Measurements from ENCODE around the gene LDB2.

Gene LDB2

GRCh38 chr4:16887887-16888286 is 10.6 kb downstream of the LDB2 start:
- in situ Hi-C loops (cut with MboI; ENCODE audit: low sequenced_read_pairs, unreplicated experiment): no loop called here
- no peak for TF ChIP-seq CTCF (IDR thresholded peaks at IDR 0.05; ENCODE audit: borderline replicate concordance, control extremely low read depth, extremely low read depth, insufficient read depth, missing control alignments)
- no peak for DNase-seq (ENCODE audit: low spot score)

- in situ Hi-C loops (cut with MboI; ENCODE audit: low sequenced_read_pairs, unreplicated experiment): no loop called here
- no peak for DNase-seq (ENCODE audit: low spot score)
- TF ChIP-seq CTCF (IDR thresholded peaks at IDR 0.05; ENCODE audit: borderline replicate concordance, control extremely low read depth, extremely low read depth, insufficient read depth, missing control alignments): no peak
These were observed 13.6 kb downstream of the LDB2 start for GRCh38 chr4:16884673-16885460.

- TF ChIP-seq CTCF (IDR thresholded peaks at IDR 0.05; ENCODE audit: borderline replicate concordance, control extremely low read depth, extremely low read depth, insufficient read depth, missing control alignments): no peak
- in situ Hi-C loops (cut with MboI; ENCODE audit: low sequenced_read_pairs, unreplicated experiment): no loop called here
- no peak for DNase-seq (ENCODE audit: low spot score)
These were observed 14.6 kb downstream of the LDB2 start for GRCh38 chr4:16883806-16884205.

GRCh38 chr4:16881151-16881884 is 17.1 kb downstream of the LDB2 start:
- no peak for DNase-seq (ENCODE audit: low spot score)
- in situ Hi-C loops (cut with MboI; ENCODE audit: low sequenced_read_pairs, unreplicated experiment): no loop called here
- TF ChIP-seq CTCF (IDR thresholded peaks at IDR 0.05; ENCODE audit: borderline replicate concordance, control extremely low read depth, extremely low read depth, insufficient read depth, missing control alignments): no peak

GRCh38 chr4:16875487-16875886 is 23.0 kb downstream of the LDB2 start:
- in situ Hi-C loops (cut with MboI; ENCODE audit: low sequenced_read_pairs, unreplicated experiment): no loop called here
- TF ChIP-seq CTCF (IDR thresholded peaks at IDR 0.05; ENCODE audit: borderline replicate concordance, control extremely low read depth, extremely low read depth, insufficient read depth, missing control alignments): no peak
- DNase-seq (ENCODE audit: low spot score): no peak

GRCh38 chr4:16869594-16870245 is 28.7 kb downstream of the LDB2 start:
- TF ChIP-seq CTCF (IDR thresholded peaks at IDR 0.05; ENCODE audit: borderline replicate concordance, control extremely low read depth, extremely low read depth, insufficient read depth, missing control alignments): no peak
- in situ Hi-C loops (cut with MboI; ENCODE audit: low sequenced_read_pairs, unreplicated experiment): no loop called here

More at GRCh38 chr4:16869594-16870245, 28.7 kb downstream of the LDB2 start:
- no peak for DNase-seq (ENCODE audit: low spot score)

All from GM13976 (cell line).